GM21723 (cell line): ENCODE data around the gene MORN1.
A peak's percentile ranks its signal among the peaks of the same experiment; 100 is the strongest.

Experiments used
- ATAC-seq: cut with Tn5 transposase; IDR thresholded peaks from one replicate; pipeline ENCODE4 v1.9.1; 2021; ENCODE audit warnings: mild to moderate bottlenecking, moderate library complexity; ENCODE audit not compliant: unreplicated experiment

The MORN1 gene

GRCh38 chr1:2422523-2422922 is 31.2 kb upstream of the MORN1 start:
- ATAC-seq = no peak

GRCh38 chr1:2419416-2419815 is 28.1 kb upstream of the MORN1 start:
- no peak for ATAC-seq

GRCh38 chr1:2418791-2419320 is 27.5 kb upstream of the MORN1 start:
- no peak for ATAC-seq

GRCh38 chr1:2417833-2418225 is 26.5 kb upstream of the MORN1 start:
- ATAC-seq = no peak

- ATAC-seq = no peak
Measured at GRCh38 chr1:2417083-2417832, 25.9 kb upstream of the MORN1 start.

- ATAC-seq = no peak
Measured at GRCh38 chr1:2416403-2416802, 25.0 kb upstream of the MORN1 start.

GRCh38 chr1:2415801-2416208 is 24.5 kb upstream of the MORN1 start:
- ATAC-seq = no peak

- ATAC-seq = no peak
Measured at GRCh38 chr1:2415337-2415736, 24.0 kb upstream of the MORN1 start.

- ATAC-seq = no peak
Measured at GRCh38 chr1:2414297-2414958, 23.1 kb upstream of the MORN1 start.

GRCh38 chr1:2413495-2414296 is 22.3 kb upstream of the MORN1 start:
- ATAC-seq = no peak

GRCh38 chr1:2412773-2413494 is 21.6 kb upstream of the MORN1 start:
- ATAC-seq = peak; percentile 18

GRCh38 chr1:2412395-2412772 is 21.0 kb upstream of the MORN1 start, which contains the start of gene PEX10:
Gene PEX10, minus strand, starts transcription at chr1:2412564. Its CDS starts 62 bp downstream, at chr1:2412502.
- peak; percentile 71 for ATAC-seq

- peak; percentile 15 for ATAC-seq
Measured at GRCh38 chr1:2411801-2412394, 20.5 kb upstream of the MORN1 start.

- ATAC-seq = no peak
Measured at GRCh38 chr1:2409745-2410144, 18.4 kb upstream of the MORN1 start.

- no peak for ATAC-seq
Measured at GRCh38 chr1:2408859-2409276, 17.5 kb upstream of the MORN1 start.

GRCh38 chr1:2408456-2408855 is 17.1 kb upstream of the MORN1 start:
- no peak for ATAC-seq

GRCh38 chr1:2407991-2408275 is 16.6 kb upstream of the MORN1 start:
- ATAC-seq = no peak

GRCh38 chr1:2407166-2407990 is 16.0 kb upstream of the MORN1 start:
- no peak for ATAC-seq

- no peak for ATAC-seq
Measured at GRCh38 chr1:2406451-2407041, 15.2 kb upstream of the MORN1 start.
